ENCODE data around the gene ITGA11. TPM values are rescaled to one million over a fixed set of nuclear protein-coding genes. Genes with fewer than 3 reads are reported as not detected.

Gene ITGA11
- total and polyA plus RNA-seq, 2 donors, result 0.21 to 0.47 TPM

DNA sequence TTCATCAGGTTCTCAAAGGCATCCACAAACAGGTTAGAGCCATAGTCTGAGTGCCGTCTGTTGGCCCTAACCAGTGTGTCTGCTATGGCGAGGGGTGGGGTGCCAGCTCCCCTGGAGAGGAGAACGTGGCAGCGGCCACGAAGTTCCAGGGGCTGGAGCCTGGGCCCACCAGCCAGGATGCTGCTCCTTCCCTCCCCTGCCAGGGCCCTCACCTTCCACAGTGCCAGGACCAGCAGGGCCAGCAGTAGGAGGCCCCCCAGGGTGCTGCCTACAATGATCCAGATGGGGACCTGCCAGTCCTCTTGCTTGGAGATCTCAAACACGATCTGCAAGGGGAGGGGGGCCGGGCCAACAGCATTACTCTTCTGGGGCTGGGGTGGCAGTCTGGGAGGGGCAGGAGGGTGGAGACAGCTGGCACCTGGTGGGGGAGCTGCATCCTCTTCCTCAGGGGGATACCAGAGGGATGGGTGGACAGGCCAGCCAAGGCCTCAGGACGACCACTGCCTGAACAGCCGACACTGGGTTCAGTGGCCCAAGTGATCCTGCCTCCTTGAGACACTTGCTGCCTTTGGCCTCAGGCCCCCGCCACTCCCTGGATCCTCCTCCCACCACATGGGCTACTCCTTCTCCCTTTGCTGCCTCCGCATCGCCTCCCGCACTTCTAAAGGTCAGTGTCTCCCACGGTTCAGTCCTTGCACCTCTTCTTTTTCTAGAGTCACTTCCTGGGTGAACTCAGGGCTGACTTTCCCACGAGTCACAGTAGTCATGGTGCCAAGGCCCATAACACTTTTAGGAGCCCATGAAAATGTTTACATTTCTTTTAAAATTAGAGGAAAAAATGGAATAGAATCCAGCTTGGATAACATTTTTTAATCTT lies 128.2 kb downstream of the ITGA11 start:
- WGBS, result 90% methylated on average over 15 of the region's 15 CpGs
- H3K36me3 ChIP-seq (ENCODE audit: control insufficient read depth in 2 of 2, insufficient read depth in 2 of 2, low read length in 1 of 2), result no peaks in the 10 kb centered on the region
- no peak for DNase-seq (ENCODE audit: low read depth in 6 of 9, low spot score in 9 of 9)

DNA sequence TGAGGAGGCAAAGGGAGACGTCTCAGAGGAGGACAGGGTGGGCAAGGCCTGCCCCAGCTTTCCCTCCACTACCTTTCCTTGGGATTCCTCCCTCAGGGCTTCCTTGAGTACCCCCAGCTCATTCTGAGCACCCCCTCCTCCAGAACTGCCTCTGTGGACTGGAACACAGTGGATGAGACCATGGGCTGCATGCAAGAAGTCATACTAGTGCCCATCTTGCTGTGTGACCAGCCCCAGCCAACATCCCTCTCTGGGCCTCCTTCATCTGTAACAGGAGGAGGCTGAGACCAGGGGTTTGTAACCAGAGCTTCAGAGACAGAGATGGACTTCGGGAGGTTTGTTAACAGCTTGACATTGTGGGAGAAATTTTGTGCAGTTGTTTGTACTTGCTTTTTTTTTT lies 128.8 kb downstream of the ITGA11 start:
- no peaks in the 10 kb centered on the region for H3K27me3 ChIP-seq (ENCODE audit: control insufficient read depth in 2 of 2, insufficient read depth in 1 of 2, low read length in 1 of 2)
- peaks cover 11 to 18% of the 10 kb centered on the region in 2 donors for H3K4me1 ChIP-seq (ENCODE audit: control insufficient read depth in 2 of 2, insufficient read depth in 2 of 2, low read length in 2 of 2)
- no peaks in the 10 kb centered on the region for H3K9me3 ChIP-seq (ENCODE audit: control insufficient read depth in 2 of 2, insufficient read depth in 1 of 2, low read length in 1 of 2)
- H3K4me3 ChIP-seq (ENCODE audit: low read length in 2 of 2), result no peak overlapping the region
- over 99% methylated on average over 2 of the region's 2 CpGs for WGBS
- H3K36me3 ChIP-seq (ENCODE audit: control insufficient read depth in 2 of 2, insufficient read depth in 2 of 2, low read length in 1 of 2), result no peaks in the 10 kb centered on the region
- DNase-seq (ENCODE audit: low read depth in 6 of 9, low spot score in 9 of 9), result no peak
- no peak overlapping the region for H3K27ac ChIP-seq (ENCODE audit: low read depth in 1 of 2, low read length in 1 of 2)

More for the DNA sequence above, 128.2 kb downstream of the ITGA11 start:
- Histone ChIP-seq H3K4me1 (ENCODE audit: control insufficient read depth in 2 of 2, insufficient read depth in 2 of 2, low read length in 2 of 2) (peaks cover 8 to 16% of the 10 kb centered on the region in 2 donors), H3K4me3 (ENCODE audit: low read length in 2 of 2) (no peak overlapping the region), H3K27me3 (ENCODE audit: control insufficient read depth in 2 of 2, insufficient read depth in 1 of 2, low read length in 1 of 2) (no peaks in the 10 kb centered on the region), H3K9me3 (ENCODE audit: control insufficient read depth in 2 of 2, insufficient read depth in 1 of 2, low read length in 1 of 2) (no peaks in the 10 kb centered on the region), H3K27ac (ENCODE audit: low read depth in 1 of 2, low read length in 1 of 2) (no peak overlapping the region)

GRCh38 chr15:68302729-68303128 lies 129.2 kb downstream of the ITGA11 start:
- no peak overlapping the region for H3K4me3 ChIP-seq (ENCODE audit: low read length in 2 of 2)

GRCh38 chr15:68301301-68301700 lies 130.7 kb downstream of the ITGA11 start:
- WGBS, result 97% methylated on average over 8 of the region's 8 CpGs
- H3K27ac ChIP-seq (ENCODE audit: low read depth in 1 of 2, low read length in 1 of 2), result no peak overlapping the region

More at GRCh38 chr15:68302729-68303128, 129.2 kb downstream of the ITGA11 start:
- peaks cover 0 to under 1% of the 10 kb centered on the region in 2 donors for H3K36me3 ChIP-seq (ENCODE audit: control insufficient read depth in 2 of 2, insufficient read depth in 2 of 2, low read length in 1 of 2)
- H3K9me3 ChIP-seq (ENCODE audit: control insufficient read depth in 2 of 2, insufficient read depth in 1 of 2, low read length in 1 of 2), result no peaks in the 10 kb centered on the region
- H3K27ac ChIP-seq (ENCODE audit: low read depth in 1 of 2, low read length in 1 of 2), result no peak overlapping the region
- no peaks in the 10 kb centered on the region for H3K27me3 ChIP-seq (ENCODE audit: control insufficient read depth in 2 of 2, insufficient read depth in 1 of 2, low read length in 1 of 2)
- H3K4me1 ChIP-seq (ENCODE audit: control insufficient read depth in 2 of 2, insufficient read depth in 2 of 2, low read length in 2 of 2), result peaks cover 11 to 18% of the 10 kb centered on the region in 2 donors
- no peak for DNase-seq (ENCODE audit: low read depth in 6 of 9, low spot score in 9 of 9)
- over 99% methylated on average over 6 of the region's 6 CpGs for WGBS

DNA sequence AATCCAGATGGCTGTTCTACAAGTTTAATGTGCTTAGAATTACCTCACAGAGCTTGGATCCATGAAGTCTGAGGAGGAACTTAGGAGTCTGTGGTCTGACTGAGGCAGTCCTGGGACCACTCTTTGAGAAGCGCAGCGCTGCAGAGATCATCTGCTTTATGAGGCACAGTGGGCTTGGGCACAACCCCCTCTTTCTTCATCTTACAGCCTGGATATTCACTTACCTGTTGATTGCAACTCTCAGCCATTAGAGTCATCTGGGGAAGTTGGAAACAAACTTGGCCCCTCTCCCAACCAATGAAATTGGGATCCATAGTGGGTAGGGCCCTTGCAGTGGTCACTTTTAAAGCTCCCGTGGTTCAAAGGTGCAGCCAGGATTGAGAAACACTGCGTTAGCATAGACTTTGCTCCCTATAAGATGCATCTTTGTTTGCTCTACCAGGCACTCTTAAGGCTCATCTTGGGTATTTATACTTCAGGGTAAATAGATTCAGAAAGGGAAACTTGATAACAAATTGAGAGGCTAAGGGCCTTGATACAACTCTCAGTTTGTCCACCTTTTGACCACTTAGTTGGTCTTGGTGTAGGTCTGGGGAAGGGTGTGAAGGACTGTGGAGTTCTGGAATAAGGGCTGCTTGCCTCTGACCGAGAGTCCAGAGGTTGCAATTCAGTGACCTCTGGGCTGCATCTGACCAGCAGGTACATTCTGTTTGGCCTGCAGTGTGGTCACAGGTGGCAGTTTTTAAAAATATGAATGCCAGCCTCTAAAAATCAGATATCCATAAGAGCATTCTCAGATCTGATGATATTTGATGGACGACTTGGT lies 131.6 kb downstream of the ITGA11 start:
- Histone ChIP-seq H3K4me3 (ENCODE audit: low read length in 2 of 2) (no peak overlapping the region), H3K27ac (ENCODE audit: low read depth in 1 of 2, low read length in 1 of 2) (no peak overlapping the region), H3K9me3 (ENCODE audit: control insufficient read depth in 2 of 2, insufficient read depth in 1 of 2, low read length in 1 of 2) (no peaks in the 10 kb centered on the region), H3K36me3 (ENCODE audit: control insufficient read depth in 2 of 2, insufficient read depth in 2 of 2, low read length in 1 of 2) (peaks cover 0 to 2% of the 10 kb centered on the region in 2 donors), H3K27me3 (ENCODE audit: control insufficient read depth in 2 of 2, insufficient read depth in 1 of 2, low read length in 1 of 2) (no peaks in the 10 kb centered on the region), H3K4me1 (ENCODE audit: control insufficient read depth in 2 of 2, insufficient read depth in 2 of 2, low read length in 2 of 2) (peaks cover 8 to 10% of the 10 kb centered on the region in 2 donors)
- 91% methylated on average over 6 of the region's 6 CpGs for WGBS
- DNase-seq (ENCODE audit: low read depth in 6 of 9, low spot score in 9 of 9), result no peak

More at GRCh38 chr15:68301301-68301700, 130.7 kb downstream of the ITGA11 start:
- Histone ChIP-seq H3K27me3 (ENCODE audit: control insufficient read depth in 2 of 2, insufficient read depth in 1 of 2, low read length in 1 of 2) (no peaks in the 10 kb centered on the region), H3K4me1 (ENCODE audit: control insufficient read depth in 2 of 2, insufficient read depth in 2 of 2, low read length in 2 of 2) (peaks cover 8 to 11% of the 10 kb centered on the region in 2 donors), H3K36me3 (ENCODE audit: control insufficient read depth in 2 of 2, insufficient read depth in 2 of 2, low read length in 1 of 2) (peaks cover 0 to 2% of the 10 kb centered on the region in 2 donors), H3K4me3 (ENCODE audit: low read length in 2 of 2) (no peak overlapping the region), H3K9me3 (ENCODE audit: control insufficient read depth in 2 of 2, insufficient read depth in 1 of 2, low read length in 1 of 2) (no peaks in the 10 kb centered on the region)
- DNase-seq (ENCODE audit: low read depth in 6 of 9, low spot score in 9 of 9), result no peak

- Histone ChIP-seq H3K27me3 (ENCODE audit: control insufficient read depth in 2 of 2, insufficient read depth in 1 of 2, low read length in 1 of 2) (no peaks in the 10 kb centered on the region), H3K9me3 (ENCODE audit: control insufficient read depth in 2 of 2, insufficient read depth in 1 of 2, low read length in 1 of 2) (no peaks in the 10 kb centered on the region), H3K27ac (ENCODE audit: low read depth in 1 of 2, low read length in 1 of 2) (peak overlapping the region in 1 of 2 donors; percentile 3), H3K36me3 (ENCODE audit: control insufficient read depth in 2 of 2, insufficient read depth in 2 of 2, low read length in 1 of 2) (peaks cover 0 to 2% of the 10 kb centered on the region in 2 donors), H3K4me3 (ENCODE audit: low read length in 2 of 2) (no peak overlapping the region), H3K4me1 (ENCODE audit: control insufficient read depth in 2 of 2, insufficient read depth in 2 of 2, low read length in 2 of 2) (peaks cover 8% of the 10 kb centered on the region in 2 donors)
- WGBS, result 79% methylated on average over 5 of the region's 5 CpGs
- no peak for DNase-seq (ENCODE audit: low read depth in 6 of 9, low spot score in 9 of 9)
These were observed 132.5 kb downstream of the ITGA11 start for GRCh38 chr15:68299436-68299835.

DNA sequence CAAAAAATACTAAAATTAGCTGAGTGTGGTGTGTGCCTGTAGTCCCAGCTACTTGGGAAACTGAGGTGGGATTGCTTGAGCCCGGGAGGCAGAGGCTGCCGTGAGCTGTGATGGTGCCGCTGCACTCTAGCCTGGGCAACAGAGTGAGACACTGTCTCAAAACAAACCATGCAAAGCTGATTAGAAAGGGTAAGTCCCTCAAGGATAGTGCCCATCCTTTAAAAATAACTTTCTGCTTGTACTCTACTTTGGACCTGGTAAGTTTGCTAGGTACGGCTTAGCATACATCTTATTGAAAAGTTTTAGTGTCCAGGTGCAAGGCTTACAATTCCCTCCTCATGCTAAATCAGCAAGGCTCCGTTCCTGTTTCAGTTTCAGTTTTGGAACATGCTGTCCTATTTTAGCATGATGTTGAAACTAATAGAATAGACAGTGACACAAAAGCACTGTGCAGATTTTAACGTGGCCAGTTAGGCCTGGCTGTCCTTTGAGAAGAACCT lies 133.0 kb downstream of the ITGA11 start:
- Histone ChIP-seq H3K9me3 (ENCODE audit: control insufficient read depth in 2 of 2, insufficient read depth in 1 of 2, low read length in 1 of 2) (no peaks in the 10 kb centered on the region), H3K4me1 (ENCODE audit: control insufficient read depth in 2 of 2, insufficient read depth in 2 of 2, low read length in 2 of 2) (peaks cover 8% of the 10 kb centered on the region in 2 donors), H3K36me3 (ENCODE audit: control insufficient read depth in 2 of 2, insufficient read depth in 2 of 2, low read length in 1 of 2) (peaks cover 0 to 2% of the 10 kb centered on the region in 2 donors), H3K4me3 (ENCODE audit: low read length in 2 of 2) (no peak overlapping the region), H3K27me3 (ENCODE audit: control insufficient read depth in 2 of 2, insufficient read depth in 1 of 2, low read length in 1 of 2) (no peaks in the 10 kb centered on the region), H3K27ac (ENCODE audit: low read depth in 1 of 2, low read length in 1 of 2) (peak overlapping the region; percentile 43 to 55)
- peak in 5 of 9 donors; percentile 25 to 71 (median 40) for DNase-seq (ENCODE audit: low read depth in 6 of 9, low spot score in 9 of 9)
- 18% methylated on average over 6 of the region's 6 CpGs for WGBS

DNA sequence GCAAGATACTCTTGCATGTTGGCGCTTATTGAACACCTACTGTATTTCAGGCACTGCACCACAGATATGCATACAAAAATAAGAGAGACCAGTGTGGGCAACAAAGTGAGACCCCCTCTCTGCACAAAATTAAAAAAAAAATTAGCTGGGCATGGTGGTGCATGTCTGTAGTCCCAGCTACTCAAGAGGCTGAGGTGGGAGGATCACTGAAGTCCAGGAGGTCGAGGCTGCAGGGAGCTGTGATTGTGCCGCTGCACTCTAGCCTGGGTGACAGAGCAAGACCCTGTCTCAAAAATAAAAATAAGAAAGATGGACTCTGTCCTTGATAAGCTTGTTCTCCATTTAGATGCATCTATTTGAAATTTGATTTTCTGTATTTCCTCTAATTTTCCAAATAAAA lies 133.6 kb downstream of the ITGA11 start:
- peaks cover 0 to 3% of the 10 kb centered on the region in 2 donors for H3K36me3 ChIP-seq (ENCODE audit: control insufficient read depth in 2 of 2, insufficient read depth in 2 of 2, low read length in 1 of 2)
- no peak for DNase-seq (ENCODE audit: low read depth in 6 of 9, low spot score in 9 of 9)
- H3K27ac ChIP-seq (ENCODE audit: low read depth in 1 of 2, low read length in 1 of 2), result peak overlapping the region in 1 of 2 donors; percentile 55
- no peaks in the 10 kb centered on the region for H3K9me3 ChIP-seq (ENCODE audit: control insufficient read depth in 2 of 2, insufficient read depth in 1 of 2, low read length in 1 of 2)
- peaks cover 8% of the 10 kb centered on the region in 2 donors for H3K4me1 ChIP-seq (ENCODE audit: control insufficient read depth in 2 of 2, insufficient read depth in 2 of 2, low read length in 2 of 2)
- 95% methylated on average over 3 of the region's 3 CpGs for whole genome bisulfite sequencing
- H3K4me3 ChIP-seq (ENCODE audit: low read length in 2 of 2), result no peak overlapping the region
- H3K27me3 ChIP-seq (ENCODE audit: control insufficient read depth in 2 of 2, insufficient read depth in 1 of 2, low read length in 1 of 2), result no peaks in the 10 kb centered on the region

All from thymus (tissue), 11 donors.